GM06990 (cell line): Measurements from ENCODE around the gene CWC22.

ENCODE experiments used
- DNase-seq: peaks from one replicate; pipeline ENCODE4 v3.0.0-alpha.2; 2011; ENCODE audit not compliant: insufficient read length; ENCODE audit errors: extremely low read depth
- H3K27me3 ChIP-seq: replicated peaks from 2 replicates; pipeline ENCODE4 v1.6.0; 2011; ENCODE audit warnings: low read length; ENCODE audit not compliant: control insufficient read depth, insufficient read depth
- H3K36me3 ChIP-seq: 2 replicates; pipeline ENCODE4 v1.5.1; 2011; ENCODE audit warnings: low read length; ENCODE audit not compliant: control insufficient read depth, insufficient read depth
- H3K4me3 ChIP-seq: replicated peaks from 2 replicates; pipeline ENCODE4 v1.5.1; 2011; ENCODE audit warnings: low read depth, mild to moderate bottlenecking, control low read depth, low read length
- CTCF ChIP-seq: IDR thresholded peaks from 2 replicates; pipeline ENCODE4 v1.5.1; 2011; ENCODE audit warnings: low read length, control low read depth, mild to moderate bottlenecking, inconsistent platforms; ENCODE audit not compliant: insufficient read depth, poor library complexity, severe bottlenecking

CWC22 gene

DNA sequence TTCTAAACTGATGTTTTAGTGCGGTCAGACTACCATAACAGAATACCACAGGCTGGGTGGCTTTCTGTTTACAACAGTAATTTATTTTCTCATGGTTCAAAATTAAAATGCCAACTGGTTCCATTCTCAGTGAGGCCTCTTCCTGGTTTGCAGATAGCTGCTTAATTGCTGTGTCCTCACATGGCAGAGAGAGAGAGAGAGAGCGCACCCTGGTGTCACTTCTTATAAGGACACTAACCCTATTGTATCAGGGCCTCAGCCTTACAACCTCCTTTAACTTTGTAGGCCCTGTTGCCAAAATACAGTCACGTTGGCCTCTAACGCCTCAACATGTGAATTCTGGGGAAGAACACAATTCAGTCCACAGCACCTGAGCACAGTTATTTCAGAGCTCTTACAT is 108.2 kb downstream of the CWC22 start:
- H3K4me3 ChIP-seq = no peak overlapping the region
- H3K36me3 ChIP-seq = no peaks in the 10 kb centered on the region
- no peaks in the 10 kb centered on the region for H3K27me3 ChIP-seq
- no peak for DNase-seq
- TF ChIP-seq CTCF = peak; percentile 51
